GM21390 (cell line): ENCODE results near the gene RELL2.

ENCODE experiments used
- ATAC-seq: cut with Tn5 transposase; IDR thresholded peaks from one replicate; pipeline ENCODE4 v1.9.1; 2021; ENCODE audit not compliant: unreplicated experiment

Gene RELL2

GRCh38 chr5:141618804-141619554, 17.8 kb upstream of the RELL2 start, which contains the start of gene DIAPH1:
Gene DIAPH1, minus strand, starts transcription at chr5:141619000. Its CDS starts 86 bp downstream, at chr5:141618914.
- ATAC-seq, result peak; percentile 83

GRCh38 chr5:141623186-141623585, 13.6 kb upstream of the RELL2 start:
- ATAC-seq, result peak; percentile 42

GRCh38 chr5:141623611-141624010, 13.2 kb upstream of the RELL2 start:
- ATAC-seq, result no peak

GRCh38 chr5:141628175-141628788, 8.5 kb upstream of the RELL2 start:
- no peak for ATAC-seq

GRCh38 chr5:141630570-141631140, 6.1 kb upstream of the RELL2 start:
- ATAC-seq, result no peak

GRCh38 chr5:141632650-141633049, 4.1 kb upstream of the RELL2 start:
- ATAC-seq, result no peak

- ATAC-seq, result peak; percentile 71
Measured at GRCh38 chr5:141633871-141634561, 2.8 kb upstream of the RELL2 start.

GRCh38 chr5:141634720-141635119, 2.1 kb upstream of the RELL2 start:
- no peak for ATAC-seq

GRCh38 chr5:141635646-141636045, 1.2 kb upstream of the RELL2 start:
- ATAC-seq, result no peak

- no peak for ATAC-seq
Measured at GRCh38 chr5:141636106-141636412, 738 bp upstream of the RELL2 start.

GRCh38 chr5:141637123-141637766, 448 bp downstream of the RELL2 start:
- ATAC-seq, result peak; percentile 20

- no peak for ATAC-seq
Measured at GRCh38 chr5:141637767-141638419, 1.1 kb downstream of the RELL2 start.

GRCh38 chr5:141638771-141639170, 2.0 kb downstream of the RELL2 start:
- ATAC-seq, result no peak

GRCh38 chr5:141639357-141640050, 2.7 kb downstream of the RELL2 start:
- no peak for ATAC-seq

GRCh38 chr5:141640051-141640415, 3.2 kb downstream of the RELL2 start:
- ATAC-seq, result no peak

GRCh38 chr5:141640698-141641097, 3.9 kb downstream of the RELL2 start:
- ATAC-seq, result no peak

- ATAC-seq, result peak; percentile 61
Measured at GRCh38 chr5:141641634-141642267, 5.0 kb downstream of the RELL2 start.

- no peak for ATAC-seq
Measured at GRCh38 chr5:141646026-141646425, 9.2 kb downstream of the RELL2 start.

GRCh38 chr5:141647242-141647641, 10.4 kb downstream of the RELL2 start:
- ATAC-seq, result no peak

- ATAC-seq, result no peak
Measured at GRCh38 chr5:141647851-141648250, 11.1 kb downstream of the RELL2 start.
